Epithelial cell of esophagus (primary cell): Measurements from ENCODE around the gene CRY1.

Experiments used
- DNase-seq: peaks from one replicate; pipeline ENCODE4 v3.0.0; 2010; ENCODE audit warnings: low read depth
- H3K4me3 ChIP-seq: 2 replicates; pipeline ENCODE4 v1.5.1; 2011; ENCODE audit warnings: mild to moderate bottlenecking, low read length, control low read depth
- CTCF ChIP-seq: IDR thresholded peaks from 2 replicates; pipeline ENCODE4 v1.5.1; 2011; ENCODE audit warnings: low read depth, mild to moderate bottlenecking, low read length, control low read depth, inconsistent platforms; ENCODE audit not compliant: insufficient read depth; ENCODE audit errors: missing control alignments

Gene CRY1

GRCh38 chr12:106955377-106956047 is 137.8 kb downstream of the CRY1 start, which contains the start of gene TMEM263:
Gene TMEM263 (plus strand): TSS chr12:106955907. CDS start chr12:106967117, 11,210 bp downstream.
- no peak for TF ChIP-seq CTCF
- DNase-seq, result peak; percentile 86

GRCh38 chr12:106954462-106955376 is 138.6 kb downstream of the CRY1 start:
- no peak for DNase-seq
- no peak for TF ChIP-seq CTCF

More at GRCh38 chr12:106955377-106956047, 137.8 kb downstream of the CRY1 start, which contains the start of gene TMEM263:
- H3K4me3 ChIP-seq, result peak within 1 kb of the TSS; percentile 90

GRCh38 chr12:106953352-106954250 is 139.7 kb downstream of the CRY1 start:
- no peak overlapping the region for H3K4me3 ChIP-seq
- DNase-seq, result no peak
- TF ChIP-seq CTCF, result no peak

More at GRCh38 chr12:106954462-106955376, 138.6 kb downstream of the CRY1 start:
- peak overlapping the region; percentile 90 for H3K4me3 ChIP-seq

GRCh38 chr12:106950591-106950990 is 142.8 kb downstream of the CRY1 start:
- H3K4me3 ChIP-seq, result no peak overlapping the region
- no peak for DNase-seq
- no peak for TF ChIP-seq CTCF

- DNase-seq, result no peak
- TF ChIP-seq CTCF, result no peak
- no peak overlapping the region for H3K4me3 ChIP-seq
Measured at GRCh38 chr12:106947461-106947860, 145.9 kb downstream of the CRY1 start.

- H3K4me3 ChIP-seq, result no peak overlapping the region
- no peak for DNase-seq
- no peak for TF ChIP-seq CTCF
Measured at GRCh38 chr12:106945261-106945851, 148.0 kb downstream of the CRY1 start.
